HTERT RPE-1 (cell line): Measurements from ENCODE around the gene WDR17.

Experiments used
- in situ Hi-C: fragments of 300-500 bp; cut with MboI; formaldehyde crosslinking; loops from 4 replicates; pipeline ENCODE4 v1.14.3; 2020; ENCODE audit warnings: low sequenced_read_pairs

WDR17 gene

DNA sequence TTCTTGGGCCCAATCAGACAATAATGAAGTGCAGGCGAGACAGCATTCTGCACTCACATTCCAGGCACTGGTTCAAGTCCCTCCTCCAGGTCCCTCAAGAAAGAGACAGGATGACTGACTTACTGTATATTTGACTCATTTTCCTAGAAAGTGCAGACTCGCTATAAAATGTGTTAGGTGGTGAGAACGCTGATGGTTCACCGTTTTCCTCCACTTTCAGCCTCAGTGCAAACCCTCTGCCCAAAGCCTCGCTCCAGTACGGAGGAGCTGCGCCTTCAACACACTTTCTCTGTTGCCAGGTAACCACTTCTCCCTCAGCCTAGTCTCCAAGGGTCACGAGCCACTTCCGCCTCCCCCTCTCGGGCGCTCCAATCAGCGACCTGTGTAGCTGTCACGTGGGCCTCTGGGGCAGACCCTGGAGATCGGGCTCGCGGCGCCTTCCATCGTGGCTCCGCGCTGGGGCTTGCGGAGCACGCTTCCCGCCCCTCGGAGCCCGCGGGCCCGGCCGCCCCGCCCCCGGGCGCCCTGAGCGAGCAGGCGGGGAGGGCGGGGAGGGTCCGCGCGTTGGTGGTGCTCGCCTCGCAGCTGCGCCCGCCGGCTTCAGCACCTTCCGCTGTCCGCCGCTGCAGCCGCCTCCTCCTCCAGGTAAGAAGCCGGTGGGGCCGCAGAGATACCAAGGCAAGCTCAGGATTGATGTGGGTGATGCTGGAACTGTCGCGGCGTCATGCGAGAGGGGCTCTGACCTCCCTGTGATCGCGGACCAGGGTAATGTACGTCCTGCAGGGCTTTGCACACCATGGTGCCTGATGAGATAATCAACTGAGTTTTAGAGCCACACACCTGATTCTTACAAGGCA is at the start of gene WDR17:
Gene WDR17, plus strand, starts transcription at position 407 of the 857 bp plus-strand sequence. CDS start 45,740 bp downstream, outside the sequence.
- in situ Hi-C loops = no loop called here

DNA sequence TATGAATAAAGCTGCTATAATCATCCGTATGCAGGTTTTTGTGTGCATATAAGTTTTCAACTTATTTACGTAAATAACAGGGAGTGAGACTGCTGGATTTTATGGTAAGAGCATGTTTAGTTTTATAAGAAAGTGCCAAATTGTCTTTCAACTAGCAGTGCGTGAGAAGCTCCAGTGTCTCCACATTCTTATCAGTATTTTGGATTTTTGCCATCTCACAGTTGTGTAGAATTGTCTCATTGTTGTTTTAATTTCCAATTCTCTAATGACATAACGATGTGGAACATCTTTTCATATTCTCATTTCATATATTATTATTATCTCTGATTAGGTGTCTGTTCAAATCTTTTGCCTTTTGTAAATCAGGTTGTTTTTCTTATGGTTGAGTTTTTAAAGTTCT is 49.0 kb upstream of the WDR17 start:
- in situ Hi-C loops = no loop called here

DNA sequence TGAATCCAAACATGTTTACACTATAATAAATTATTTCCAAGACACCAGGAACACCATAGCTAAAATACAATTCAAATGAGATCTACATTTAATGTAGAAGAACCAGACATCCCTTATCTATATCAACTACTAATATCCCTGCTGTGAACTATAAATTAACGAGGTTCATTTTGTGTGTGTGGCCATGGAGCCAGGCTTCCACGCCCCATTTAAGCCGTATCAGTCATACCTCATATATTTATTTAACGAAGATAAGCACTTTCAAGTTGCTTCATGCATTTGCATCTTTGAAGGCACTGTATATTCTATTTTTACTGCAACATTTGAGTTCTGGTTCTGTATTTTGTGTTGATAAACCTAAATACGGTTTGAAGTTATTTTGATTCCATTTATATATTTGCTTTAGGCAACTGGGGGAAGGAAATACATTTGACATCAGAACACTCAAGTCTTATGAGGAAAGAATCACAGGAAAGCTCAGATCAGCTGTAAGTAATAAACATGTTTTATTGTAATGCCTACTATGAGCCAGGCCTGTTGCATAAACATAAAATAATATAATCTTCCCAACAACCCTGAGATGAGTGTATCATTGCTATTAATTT is 45.1 kb upstream of the WDR17 start:
- in situ Hi-C loops = no loop called here

DNA sequence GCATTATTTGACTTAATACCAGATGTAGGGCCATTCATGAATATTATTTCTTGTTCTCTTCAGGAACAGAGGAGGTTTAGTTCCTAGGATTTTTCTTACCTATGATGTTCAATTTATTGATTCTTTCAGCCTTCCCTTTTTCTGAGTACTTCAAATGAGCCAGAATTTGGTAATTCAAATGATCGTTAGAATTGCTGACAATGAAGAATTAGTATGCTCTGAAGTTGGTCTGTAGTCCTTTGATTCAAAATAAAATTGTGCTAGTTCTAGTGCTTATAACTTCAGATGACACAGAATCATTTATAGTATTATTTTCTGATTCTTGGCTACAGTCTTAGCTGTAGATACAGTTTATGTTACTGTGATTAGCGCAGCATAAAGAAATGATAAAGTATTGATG is 35.2 kb upstream of the WDR17 start:
- in situ Hi-C loops = no loop called here

DNA sequence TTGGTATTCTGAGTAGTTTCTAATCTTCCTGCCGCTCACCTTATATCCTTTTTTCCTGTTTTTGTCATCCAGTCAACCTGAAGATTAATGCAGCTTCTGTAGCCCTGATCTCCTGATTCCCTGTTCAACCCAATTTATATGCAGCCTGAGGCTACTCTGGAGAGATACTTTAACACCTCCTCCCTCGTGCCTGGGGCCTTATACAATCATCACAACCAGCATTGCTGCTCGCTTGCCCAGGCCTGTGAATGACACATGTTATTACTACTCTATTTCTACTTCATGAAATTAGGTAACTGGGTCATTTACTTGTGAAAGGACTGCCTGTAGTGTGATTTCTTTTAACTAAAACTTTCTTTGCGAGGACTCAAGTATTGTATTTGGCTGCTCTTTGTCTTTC is 33.7 kb upstream of the WDR17 start:
- in situ Hi-C loops = no loop called here

DNA sequence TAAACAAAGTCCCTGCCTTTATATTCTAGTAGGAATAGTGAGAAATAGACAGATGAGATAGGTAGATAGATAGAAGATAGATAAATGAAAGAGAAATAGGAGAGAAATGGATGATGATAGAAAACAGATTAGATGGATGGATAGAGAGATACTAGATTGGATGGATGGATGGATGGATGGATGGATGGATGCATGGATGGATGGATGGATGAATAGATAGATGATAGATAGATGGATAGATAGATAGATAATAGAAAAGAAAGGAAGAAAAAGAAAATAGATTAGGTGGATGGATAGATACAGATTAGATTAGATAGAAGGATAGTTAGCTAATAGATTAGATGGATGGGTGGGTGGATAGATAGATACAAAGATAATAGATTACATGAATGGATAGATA is 33.2 kb upstream of the WDR17 start:
- in situ Hi-C loops = no loop called here

DNA sequence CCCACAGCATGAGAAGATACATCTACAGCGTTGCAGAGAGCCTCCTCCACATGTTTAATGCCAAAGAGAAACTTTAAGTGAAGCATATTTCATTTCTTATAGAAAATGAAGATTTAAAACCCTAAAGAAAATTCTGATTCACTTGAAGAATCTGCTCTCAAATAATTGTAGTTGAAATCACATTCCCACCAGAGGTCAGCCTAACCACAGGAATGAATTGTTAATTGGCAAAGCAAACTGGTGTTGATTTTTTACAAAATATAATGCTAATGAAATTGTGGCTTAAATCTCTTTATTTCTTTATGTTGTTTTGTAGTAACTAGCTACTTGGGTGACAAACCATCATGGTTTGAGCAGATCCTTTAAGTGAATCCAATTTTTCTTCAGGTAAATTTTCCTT is 31.1 kb upstream of the WDR17 start:
- in situ Hi-C loops = no loop called here

DNA sequence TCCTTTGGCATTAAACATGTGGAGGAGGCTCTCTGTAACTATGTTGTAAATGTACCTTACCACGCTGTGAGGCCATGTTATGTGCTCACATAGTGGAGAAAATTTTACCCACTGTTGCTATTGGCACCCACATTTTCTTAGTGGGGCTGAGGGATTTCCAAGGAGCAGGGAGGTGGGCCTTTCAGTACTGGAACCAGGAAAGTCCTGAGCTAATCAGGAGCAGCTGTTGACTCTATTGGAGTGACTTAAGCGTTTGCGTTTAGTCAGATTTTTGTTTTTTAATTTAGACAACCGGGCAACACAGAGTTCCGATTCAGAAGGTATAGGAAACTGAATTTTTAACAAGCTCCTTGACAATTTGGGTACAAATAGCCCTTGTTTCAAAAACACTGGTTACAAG is 30.7 kb upstream of the WDR17 start:
- in situ Hi-C loops = no loop called here

DNA sequence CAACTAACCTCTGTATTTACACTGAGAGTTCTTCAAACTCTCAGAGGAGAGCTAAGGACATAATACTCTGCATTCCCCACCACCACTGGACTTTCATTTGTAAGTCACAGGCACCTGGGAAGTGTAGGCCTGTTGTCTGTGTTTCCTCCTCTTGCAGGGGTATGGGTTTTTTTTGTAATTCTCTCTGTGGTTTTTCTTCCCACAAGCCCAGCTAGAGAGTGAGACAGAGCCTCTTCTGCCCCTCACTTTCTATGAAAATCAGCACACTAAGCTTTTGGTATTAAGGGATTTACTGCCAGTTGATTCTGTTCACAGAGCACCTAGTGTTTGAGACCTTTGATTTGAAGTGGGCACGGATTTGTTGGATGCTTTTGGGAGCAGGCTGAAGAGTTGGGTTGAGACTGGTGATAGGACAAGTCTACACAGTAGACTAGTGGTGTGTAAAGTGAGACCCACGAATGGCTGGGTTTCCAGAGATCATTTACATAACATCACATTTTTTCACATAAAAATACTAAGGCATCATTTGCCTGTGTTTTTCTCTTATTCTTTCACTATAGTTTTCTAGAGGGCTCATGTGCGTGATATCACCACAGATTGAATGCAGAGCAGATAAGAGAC is 28.9 kb upstream of the WDR17 start:
- in situ Hi-C loops = no loop called here

DNA sequence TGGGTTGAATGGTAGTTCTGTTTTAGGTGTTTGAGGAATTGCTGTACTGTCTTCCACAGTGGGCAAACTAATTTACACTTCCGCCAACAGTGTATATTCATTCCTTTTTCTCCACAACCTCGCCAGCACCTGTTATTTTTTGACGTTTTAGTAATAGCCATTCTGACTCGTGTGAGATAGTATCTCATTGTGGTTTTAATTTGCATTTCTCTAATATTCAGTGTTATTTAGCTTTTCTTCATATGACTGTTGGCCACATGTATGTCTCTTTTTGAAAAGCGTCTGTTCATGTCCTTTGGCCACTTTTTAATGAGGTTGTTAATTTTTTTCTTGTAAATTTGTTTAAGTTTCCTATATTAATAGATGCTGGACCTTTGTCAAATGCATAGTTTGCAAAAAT is 26.9 kb upstream of the WDR17 start:
- in situ Hi-C loops = no loop called here

DNA sequence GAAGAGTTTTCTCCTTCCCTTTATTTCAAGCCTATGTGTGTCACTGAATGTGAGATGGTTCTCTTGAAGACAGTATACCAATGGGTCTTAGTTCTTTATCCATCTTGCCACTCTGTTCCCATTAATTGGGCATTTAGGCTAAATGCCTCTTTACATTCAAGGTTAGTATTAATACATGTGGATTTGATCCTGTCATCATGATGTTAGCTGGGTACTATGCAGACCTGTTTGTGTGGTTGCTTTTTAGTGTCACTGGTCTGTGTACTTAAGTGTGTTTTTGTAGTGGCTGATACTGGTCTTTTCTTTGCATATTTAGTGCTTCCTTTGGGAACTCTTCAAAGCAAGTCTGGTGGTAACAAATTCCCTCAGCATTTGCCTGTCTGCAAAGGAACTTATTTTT is 23.4 kb upstream of the WDR17 start:
- in situ Hi-C loops = no loop called here

DNA sequence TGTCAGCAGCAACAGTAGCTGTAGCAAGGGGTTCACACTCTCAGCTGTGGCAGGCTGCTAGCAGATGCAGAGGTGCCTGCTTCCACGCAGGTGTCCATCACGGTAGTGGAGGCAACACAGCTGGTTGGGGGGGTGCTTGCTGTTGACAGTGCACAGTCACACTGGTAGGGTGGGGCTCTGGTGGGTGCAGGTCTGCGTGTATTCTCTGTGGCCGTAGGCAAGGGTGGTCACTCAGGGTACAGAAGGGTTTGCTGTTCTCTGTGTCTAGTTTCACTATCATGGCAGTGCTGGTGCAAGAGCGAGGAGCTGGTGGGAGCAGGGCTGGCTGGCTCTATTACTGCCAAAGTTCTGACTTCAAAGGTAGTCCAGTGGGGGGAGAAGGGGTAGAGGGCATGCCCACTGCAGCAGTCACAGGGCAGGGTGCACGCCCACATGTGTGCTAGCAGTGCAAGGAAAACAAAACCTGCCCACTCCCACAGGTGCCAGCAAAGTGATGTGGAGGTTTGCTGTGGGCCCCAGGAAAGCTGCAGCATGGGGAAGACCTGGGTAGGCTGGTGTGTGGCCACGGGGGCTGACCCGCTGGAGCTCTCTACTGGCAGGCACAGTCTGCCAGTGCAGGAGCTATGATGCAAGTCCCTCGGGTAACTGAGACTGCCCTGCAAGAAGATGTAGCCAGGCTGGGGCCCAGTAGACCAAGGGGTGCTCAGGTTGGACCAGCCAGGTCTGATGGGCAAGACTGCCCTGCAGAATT is 21.6 kb upstream of the WDR17 start:
- in situ Hi-C loops = no loop called here

DNA sequence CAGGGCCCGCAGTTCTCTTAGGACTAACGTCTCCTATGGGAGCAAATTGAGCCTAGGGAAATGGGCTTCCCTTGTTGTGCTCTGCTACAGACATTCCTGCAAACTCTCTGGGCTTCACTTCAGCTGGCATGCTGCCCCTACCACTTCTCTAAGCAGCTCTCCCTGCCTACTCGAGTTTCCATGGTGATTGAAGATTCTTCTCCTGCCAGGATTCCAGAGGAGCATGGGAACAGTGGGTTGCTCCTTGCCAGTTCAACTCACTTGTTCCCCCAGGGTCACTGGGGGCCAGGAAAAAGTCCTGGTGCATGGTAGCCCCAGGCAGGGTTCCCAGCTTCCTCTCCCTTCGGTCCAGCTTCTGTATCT is 21.1 kb upstream of the WDR17 start:
- in situ Hi-C loops = no loop called here

DNA sequence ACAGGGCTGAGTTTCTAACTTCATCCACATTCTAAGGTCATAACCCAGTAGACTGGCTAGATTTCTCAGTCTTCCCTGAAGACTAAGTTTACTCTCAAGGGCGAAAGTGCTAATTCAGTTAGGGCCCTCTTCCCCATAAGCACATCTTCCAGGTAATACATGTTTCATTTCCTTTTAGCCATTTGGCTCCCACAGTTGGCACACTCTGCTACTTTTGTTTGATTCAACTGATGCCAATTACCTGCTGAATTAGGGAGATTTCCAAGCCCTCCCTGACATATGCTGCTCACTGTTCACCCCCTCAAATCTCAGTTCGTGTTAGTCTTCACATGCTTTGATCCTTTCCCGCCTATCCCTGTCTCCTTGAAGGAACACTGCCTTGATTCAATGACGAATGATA is 17.0 kb upstream of the WDR17 start:
- in situ Hi-C loops = no loop called here

DNA sequence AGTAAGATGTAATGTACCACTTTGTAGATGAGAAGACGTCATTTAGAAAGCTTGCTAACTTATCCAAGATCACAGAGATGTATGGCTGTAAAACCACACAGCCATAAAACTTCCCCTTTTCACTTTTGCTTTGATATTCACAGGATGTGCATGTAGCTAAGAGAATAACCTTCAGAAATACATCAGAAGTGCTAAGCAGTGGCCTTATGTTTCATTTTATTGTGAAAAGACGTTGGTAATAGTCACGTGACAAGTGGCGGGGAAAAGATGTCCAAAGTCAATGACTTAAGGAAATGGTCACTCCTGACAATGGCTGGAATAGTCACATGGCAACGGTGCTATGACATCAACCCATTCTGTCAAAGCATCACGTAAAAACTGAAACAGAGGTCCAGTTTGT is 12.9 kb upstream of the WDR17 start:
- in situ Hi-C loops = no loop called here

DNA sequence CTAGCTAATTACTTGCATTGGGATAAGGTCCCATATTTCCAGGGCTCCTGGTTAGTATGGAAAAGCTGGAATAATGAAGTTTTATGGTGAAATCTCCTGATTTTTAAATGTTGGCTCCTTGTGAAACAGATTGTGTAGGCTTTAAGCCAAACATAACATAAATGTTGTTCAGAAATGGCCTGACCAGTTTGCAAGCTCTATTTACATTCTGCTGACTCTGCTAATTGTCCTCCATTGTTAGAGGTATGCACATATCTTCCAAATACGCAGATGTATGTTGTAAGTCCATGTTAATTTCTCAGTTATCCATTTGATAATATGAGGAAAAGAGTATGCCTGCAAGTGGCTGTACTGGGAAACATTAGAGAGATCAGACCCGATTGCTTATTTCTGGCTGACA is 11.9 kb upstream of the WDR17 start:
- in situ Hi-C loops = no loop called here

DNA sequence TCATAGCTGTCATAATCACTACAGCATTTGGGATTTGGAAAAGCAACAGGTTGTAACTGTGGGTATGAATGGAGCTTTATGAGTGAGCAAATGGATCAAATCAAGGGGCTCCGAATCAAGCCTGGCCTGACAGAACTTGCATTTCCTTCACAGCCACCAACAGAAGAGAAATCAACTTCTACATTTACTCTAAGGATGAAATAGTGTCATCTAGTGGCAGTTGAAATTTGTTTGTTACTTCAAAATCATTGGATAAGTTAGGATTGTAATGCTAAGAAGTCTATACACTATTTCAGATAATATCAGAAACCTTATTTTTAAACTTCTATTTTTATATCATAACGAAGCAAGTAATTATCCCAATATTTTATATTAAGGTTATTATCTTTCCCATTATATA is 10.7 kb upstream of the WDR17 start:
- in situ Hi-C loops = no loop called here

DNA sequence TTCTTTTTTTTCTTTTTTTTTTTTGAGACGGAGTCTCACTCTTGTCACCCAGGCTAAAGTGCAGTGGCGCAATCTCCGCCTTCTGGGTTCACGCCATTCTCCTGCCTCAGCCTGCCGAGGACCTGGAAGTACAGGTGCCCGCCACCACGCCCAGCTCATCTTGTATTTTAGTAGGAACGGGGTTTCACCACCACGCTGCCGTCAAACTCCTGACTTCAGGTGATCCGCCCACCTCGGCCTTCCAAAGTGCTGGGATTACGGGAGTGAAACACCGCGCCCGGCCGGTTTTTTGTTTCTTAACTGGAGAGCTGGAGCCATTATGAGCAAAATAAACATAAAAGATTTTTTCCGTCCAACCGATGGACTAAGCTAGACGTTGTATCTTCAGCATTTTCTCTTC is 1.9 kb upstream of the WDR17 start:
- in situ Hi-C loops = no loop called here

DNA sequence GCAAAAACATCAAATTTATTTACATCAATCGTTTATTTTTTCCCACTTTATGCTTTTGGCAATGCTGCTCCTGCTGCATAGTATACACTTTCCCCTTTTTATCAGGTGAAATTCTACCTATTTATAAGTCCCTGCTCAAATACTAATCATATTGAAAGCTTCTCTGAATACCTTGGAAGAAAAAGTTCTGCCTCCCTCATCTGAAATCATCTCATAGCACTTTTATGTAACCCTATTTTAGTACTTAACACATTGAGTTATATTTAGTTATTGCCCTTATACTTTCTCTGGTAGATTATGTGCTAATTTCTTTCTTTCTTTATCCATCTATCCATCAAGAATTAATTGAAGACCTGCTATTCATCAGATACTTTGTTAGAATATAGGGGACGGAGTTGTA is 1.1 kb upstream of the WDR17 start:
- in situ Hi-C loops = no loop called here

DNA sequence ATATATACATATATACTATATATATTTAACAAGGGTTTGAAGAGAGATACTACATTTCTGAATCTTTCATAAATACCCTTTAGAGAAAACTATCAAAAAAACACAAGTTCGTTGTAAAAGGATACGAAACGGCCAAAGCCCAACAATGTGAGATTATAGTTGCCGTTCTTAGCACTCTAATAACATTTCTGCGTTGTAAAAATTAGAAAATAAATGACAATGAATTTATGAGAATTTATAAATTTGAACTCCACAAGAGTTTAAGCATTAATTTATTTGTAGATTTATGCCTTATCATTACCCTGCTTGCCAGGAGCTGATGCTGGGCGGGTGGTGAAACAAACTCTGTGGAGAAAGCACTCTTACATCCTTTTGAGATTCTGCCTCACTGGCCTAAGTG is 1.1 kb downstream of the WDR17 start:
- in situ Hi-C loops = no loop called here

DNA sequence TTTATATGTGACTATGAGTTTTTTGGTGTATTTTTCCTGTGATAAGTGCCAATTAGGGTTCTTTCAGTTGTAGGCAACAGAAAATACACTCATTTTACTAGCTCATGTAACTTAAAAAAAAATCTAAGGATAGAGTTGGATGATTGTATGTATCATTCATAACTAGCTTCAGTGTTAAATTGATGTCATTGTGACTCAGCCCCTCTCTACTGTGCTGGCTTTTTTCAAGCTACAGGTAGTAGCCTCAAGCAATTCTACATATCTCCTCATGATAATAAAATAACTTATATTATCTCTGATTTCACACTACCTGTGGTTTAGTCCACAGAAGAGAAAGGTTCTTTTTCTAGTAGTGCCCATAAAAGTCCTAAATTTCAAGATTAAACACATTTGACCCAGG is 11.9 kb downstream of the WDR17 start:
- in situ Hi-C loops = no loop called here

DNA sequence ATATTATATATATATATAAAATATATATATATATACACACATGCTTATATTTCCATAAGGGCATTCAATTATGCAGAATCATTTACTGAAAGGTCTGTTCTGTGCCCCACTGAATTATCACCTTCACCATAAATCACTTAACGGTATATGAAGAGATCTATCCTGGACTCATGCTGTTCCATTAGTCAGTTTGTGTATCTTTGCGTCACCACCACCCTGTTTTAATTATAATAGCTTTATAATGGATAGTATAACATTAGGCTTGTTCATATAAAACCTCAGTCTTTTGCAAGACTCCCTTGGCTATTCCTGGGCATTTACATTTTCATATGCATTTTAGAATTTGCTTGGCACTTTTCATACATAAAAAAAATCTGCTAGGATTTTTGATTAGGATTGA is 19.1 kb downstream of the WDR17 start:
- in situ Hi-C loops = no loop called here
